Measurements from ENCODE around the gene PTGDS. TPM values are rescaled to one million over a fixed set of nuclear protein-coding genes. Genes with fewer than 3 reads are reported as not detected.

The PTGDS gene
- total RNA-seq, 4 donors from 2014 or later, result 1.2 to 21.5 (median 7.8) TPM

GRCh38 chr9:137015540-137015930, 38.2 kb downstream of the PTGDS start:
- Histone ChIP-seq H3K27ac (no peak overlapping the region), H3K4me1 (no peaks in the 10 kb centered on the region), H3K4me3 (no peak overlapping the region), H3K9me3 (no peaks in the 10 kb centered on the region), H3K27me3 (no peaks in the 10 kb centered on the region), H3K36me3 (peaks cover 0 to 56% (median 0%) of the 10 kb centered on the region in 3 donors)
- no peak for TF ChIP-seq POLR2A (IDR thresholded peaks at IDR 0.05)
- TF ChIP-seq, protein P1, sequence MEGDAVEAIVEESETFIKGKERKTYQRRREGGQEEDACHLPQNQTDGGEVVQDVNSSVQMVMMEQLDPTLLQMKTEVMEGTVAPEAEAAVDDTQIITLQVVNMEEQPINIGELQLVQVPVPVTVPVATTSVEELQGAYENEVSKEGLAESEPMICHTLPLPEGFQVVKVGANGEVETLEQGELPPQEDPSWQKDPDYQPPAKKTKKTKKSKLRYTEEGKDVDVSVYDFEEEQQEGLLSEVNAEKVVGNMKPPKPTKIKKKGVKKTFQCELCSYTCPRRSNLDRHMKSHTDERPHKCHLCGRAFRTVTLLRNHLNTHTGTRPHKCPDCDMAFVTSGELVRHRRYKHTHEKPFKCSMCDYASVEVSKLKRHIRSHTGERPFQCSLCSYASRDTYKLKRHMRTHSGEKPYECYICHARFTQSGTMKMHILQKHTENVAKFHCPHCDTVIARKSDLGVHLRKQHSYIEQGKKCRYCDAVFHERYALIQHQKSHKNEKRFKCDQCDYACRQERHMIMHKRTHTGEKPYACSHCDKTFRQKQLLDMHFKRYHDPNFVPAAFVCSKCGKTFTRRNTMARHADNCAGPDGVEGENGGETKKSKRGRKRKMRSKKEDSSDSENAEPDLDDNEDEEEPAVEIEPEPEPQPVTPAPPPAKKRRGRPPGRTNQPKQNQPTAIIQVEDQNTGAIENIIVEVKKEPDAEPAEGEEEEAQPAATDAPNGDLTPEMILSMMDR (IDR thresholded peaks at IDR 0.05), result no peak
- DNase-seq, result no peak

GRCh38 chr9:137015976-137016375, 38.7 kb downstream of the PTGDS start:
- H3K36me3 ChIP-seq, result peaks cover 0 to 55% (median 0%) of the 10 kb centered on the region in 3 donors
- H3K9me3 ChIP-seq, result no peaks in the 10 kb centered on the region
- H3K4me3 ChIP-seq, result no peak overlapping the region

DNA sequence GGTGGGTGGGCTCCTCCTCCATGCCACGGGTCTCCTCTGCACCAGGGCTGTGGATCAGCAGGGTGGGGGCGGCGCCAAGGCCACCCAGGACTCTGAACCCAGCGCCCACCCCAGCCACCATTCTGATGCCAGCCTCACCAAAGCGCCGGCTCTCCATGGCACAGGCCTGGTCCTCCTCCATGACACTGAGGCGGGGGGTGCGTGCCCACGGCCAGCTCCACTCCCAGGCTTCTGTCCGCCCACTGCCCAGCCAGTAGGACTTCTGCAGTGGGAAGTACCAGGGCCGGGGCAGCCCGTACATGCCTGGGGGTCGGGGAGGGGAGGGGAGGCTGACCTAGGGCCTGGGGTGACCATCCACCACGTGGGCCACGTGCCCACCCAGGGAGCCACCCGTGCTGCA, 39.1 kb downstream of the PTGDS start:
- DNase-seq, result no peak
- Histone ChIP-seq H3K4me3 (no peak overlapping the region), H3K9me3 (no peaks in the 10 kb centered on the region), H3K27ac (no peak overlapping the region), H3K4me1 (peaks cover 0 to 2% (median 0%) of the 10 kb centered on the region in 4 donors), H3K27me3 (no peaks in the 10 kb centered on the region), H3K36me3 (peaks cover 0 to 51% (median 0%) of the 10 kb centered on the region in 3 donors)
- TF ChIP-seq POLR2A (IDR thresholded peaks at IDR 0.05), result no peak
- TF ChIP-seq, protein P1 (IDR thresholded peaks at IDR 0.05), result no peak

More at GRCh38 chr9:137015976-137016375, 38.7 kb downstream of the PTGDS start:
- no peak for TF ChIP-seq POLR2A (IDR thresholded peaks at IDR 0.05)
- TF ChIP-seq, protein P1 (IDR thresholded peaks at IDR 0.05), result no peak
- DNase-seq, result no peak
- H3K4me1 ChIP-seq, result no peaks in the 10 kb centered on the region
- no peaks in the 10 kb centered on the region for H3K27me3 ChIP-seq
- H3K27ac ChIP-seq, result no peak overlapping the region

DNA sequence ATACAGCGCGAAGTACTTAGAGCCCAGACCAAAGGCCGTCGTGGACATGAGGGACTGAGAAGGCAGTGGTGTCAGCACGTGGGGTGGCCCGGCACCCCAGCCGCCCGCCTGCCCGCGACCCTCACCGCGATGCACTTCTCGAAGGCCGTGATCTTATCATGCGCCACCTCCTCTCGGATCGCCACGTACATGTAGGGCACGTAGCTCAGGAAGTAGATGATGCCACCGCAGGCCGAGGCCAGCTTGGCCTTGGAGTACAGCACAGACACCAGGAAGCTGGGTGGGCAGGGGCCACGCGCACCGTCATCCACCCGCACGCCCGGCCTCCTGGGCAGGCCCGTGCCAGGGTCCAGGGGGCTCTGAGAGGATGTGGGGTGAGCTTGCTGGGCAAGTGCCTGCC, 39.8 kb downstream of the PTGDS start:
- no peak overlapping the region for H3K4me3 ChIP-seq

GRCh38 chr9:137017791-137018497, 40.6 kb downstream of the PTGDS start:
- Histone ChIP-seq H3K9me3 (no peaks in the 10 kb centered on the region), H3K4me1 (peaks cover 0 to 13% (median 2%) of the 10 kb centered on the region in 4 donors), H3K4me3 (no peak overlapping the region), H3K27ac (no peak overlapping the region), H3K27me3 (no peaks in the 10 kb centered on the region), H3K36me3 (peaks cover 0 to 37% (median 0%) of the 10 kb centered on the region in 3 donors)
- no peak for TF ChIP-seq POLR2A (IDR thresholded peaks at IDR 0.05)
- no peak for DNase-seq

More for the DNA sequence above, 39.8 kb downstream of the PTGDS start:
- DNase-seq, result no peak
- Histone ChIP-seq H3K36me3 (peaks cover 0 to 44% (median 0%) of the 10 kb centered on the region in 3 donors), H3K27ac (no peak overlapping the region), H3K9me3 (no peaks in the 10 kb centered on the region), H3K4me1 (peaks cover 0 to 6% (median 0%) of the 10 kb centered on the region in 4 donors), H3K27me3 (no peaks in the 10 kb centered on the region)
- TF ChIP-seq, protein P1 (IDR thresholded peaks at IDR 0.05), result no peak
- TF ChIP-seq POLR2A (IDR thresholded peaks at IDR 0.05), result no peak

DNA sequence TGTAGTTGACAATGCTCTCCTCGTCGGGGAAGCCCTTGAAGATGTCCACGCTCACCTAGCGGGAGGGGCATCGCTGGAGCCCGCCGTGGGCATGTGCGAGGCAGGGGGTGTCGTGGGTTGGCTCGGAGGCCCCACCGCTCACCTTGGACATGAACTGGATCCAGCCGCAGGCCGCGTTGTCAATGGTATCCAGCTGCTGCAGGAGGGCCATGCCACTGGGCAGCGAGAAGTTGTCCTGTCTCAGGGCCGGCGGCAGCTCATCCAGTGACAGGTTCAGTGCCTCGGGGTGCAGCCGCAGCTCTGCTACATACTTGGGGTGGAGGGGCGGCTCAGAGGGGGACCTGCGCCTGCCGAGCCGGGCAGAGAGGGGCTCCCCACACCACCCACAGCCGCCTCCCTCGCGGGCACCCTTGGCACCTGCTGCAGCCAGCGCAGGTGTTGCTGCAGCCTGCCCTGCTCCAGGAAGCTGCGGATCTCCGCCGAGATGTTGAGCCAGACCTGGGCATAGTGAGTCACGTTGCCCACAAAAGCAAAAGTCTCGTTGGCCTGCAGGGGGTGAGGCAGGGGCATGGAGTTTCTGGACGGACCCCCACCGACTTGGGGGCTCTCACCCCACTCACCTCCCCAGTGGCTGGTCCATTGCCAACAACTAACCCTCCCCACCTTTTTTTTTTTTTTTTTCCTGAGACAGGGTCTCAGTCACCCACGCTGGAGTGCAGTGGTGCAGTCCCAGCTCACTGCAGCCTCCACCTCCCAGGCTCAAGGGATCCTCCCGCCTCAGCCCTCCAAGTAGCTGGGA, 41.7 kb downstream of the PTGDS start:
- H3K4me3 ChIP-seq, result no peak overlapping the region
- H3K27me3 ChIP-seq, result no peaks in the 10 kb centered on the region
- H3K27ac ChIP-seq, result no peak overlapping the region
- H3K36me3 ChIP-seq, result peaks cover 0 to 37% (median 0%) of the 10 kb centered on the region in 3 donors
- H3K4me1 ChIP-seq, result peaks cover 0 to 22% (median 4%) of the 10 kb centered on the region in 4 donors
- TF ChIP-seq, protein P1 (IDR thresholded peaks at IDR 0.05), result no peak
- TF ChIP-seq POLR2A (IDR thresholded peaks at IDR 0.05), result no peak
- no peaks in the 10 kb centered on the region for H3K9me3 ChIP-seq
- DNase-seq, result no peak
